Type B pancreatic cell (in vitro differentiated cells): ENCODE results near the gene MAOB. TPM values are rescaled to one million over a fixed set of nuclear protein-coding genes. Genes with fewer than 3 reads are reported as not detected.

Experiments used
- DNase-seq: peaks from one replicate; pipeline ENCODE4 v3.0.0; 2021; ENCODE audit warnings: mixed read lengths; ENCODE audit not compliant: unreplicated experiment; ENCODE audit errors: extremely low spot score
- H3K27ac Mint-ChIP-seq: 2 replicates; pipeline ENCODE4 v1.8.0; 2021; ENCODE audit warnings: mild to moderate bottlenecking, mixed read lengths
- H3K27me3 Mint-ChIP-seq: 2 replicates; pipeline ENCODE4 v1.8.0; 2021; ENCODE audit warnings: mixed read lengths
- H3K36me3 Mint-ChIP-seq: 2 replicates; pipeline ENCODE4 v1.8.0; 2021; ENCODE audit warnings: mixed read lengths
- H3K4me1 Mint-ChIP-seq: one replicate; pipeline ENCODE4 v1.8.0; 2021; ENCODE audit warnings: mixed read lengths; ENCODE audit not compliant: unreplicated experiment
- H3K4me3 Mint-ChIP-seq: 2 replicates; pipeline ENCODE4 v1.8.0; 2021; ENCODE audit warnings: mild to moderate bottlenecking, mixed read lengths
- H3K9me3 Mint-ChIP-seq: 2 replicates; pipeline ENCODE4 v1.8.0; 2021; ENCODE audit warnings: mixed read lengths
- CTCF ChIP-seq: fragments of 200-600 bp; sonication (generic); conservative IDR thresholded peaks from 2 replicates; pipeline ENCODE4 v1.5.0; 2021; ENCODE audit warnings: antibody characterized with exemption, mild to moderate bottlenecking
- total RNA-seq: library from RNA; stranded (reverse); gene quantifications from 2 replicates; pipeline ENCODE4 v1.2.1, GENCODE V29; 2021; ENCODE audit warnings: low replicate concordance

The MAOB gene
- total RNA-seq, 1 donor from 2014 or later = 20.8 TPM

- H3K4me1 Mint-ChIP-seq = peaks cover 4% of the 10 kb centered on the region
Measured at GRCh38 chrX:43846558-43846957, 35.7 kb downstream of the MAOB start.

GRCh38 chrX:43845776-43846175, 36.5 kb downstream of the MAOB start:
- no peak for DNase-seq
- Mint-ChIP-seq H3K9me3 (no peaks in the 10 kb centered on the region), H3K4me3 (no peak overlapping the region), H3K4me1 (peaks cover 4% of the 10 kb centered on the region), H3K36me3 (no peaks in the 10 kb centered on the region), H3K27me3 (no peaks in the 10 kb centered on the region), H3K27ac (no peak overlapping the region)
- no peak for TF ChIP-seq CTCF

More at GRCh38 chrX:43846558-43846957, 35.7 kb downstream of the MAOB start:
- Mint-ChIP-seq H3K36me3 (no peaks in the 10 kb centered on the region), H3K4me3 (no peak overlapping the region), H3K27me3 (no peaks in the 10 kb centered on the region), H3K9me3 (no peaks in the 10 kb centered on the region), H3K27ac (no peak overlapping the region)
- DNase-seq = no peak
- no peak for TF ChIP-seq CTCF

- H3K27ac Mint-ChIP-seq = no peak overlapping the region
- H3K36me3 Mint-ChIP-seq = no peaks in the 10 kb centered on the region
- TF ChIP-seq CTCF = no peak
- no peaks in the 10 kb centered on the region for H3K4me1 Mint-ChIP-seq
- H3K9me3 Mint-ChIP-seq = no peaks in the 10 kb centered on the region
- no peak overlapping the region for H3K4me3 Mint-ChIP-seq
- no peak for DNase-seq
- no peaks in the 10 kb centered on the region for H3K27me3 Mint-ChIP-seq
Measured at GRCh38 chrX:43840265-43840664, 42.0 kb downstream of the MAOB start.

GRCh38 chrX:43836435-43837184, 45.6 kb downstream of the MAOB start:
- Mint-ChIP-seq H3K27me3 (no peaks in the 10 kb centered on the region), H3K4me3 (no peak overlapping the region), H3K36me3 (no peaks in the 10 kb centered on the region), H3K9me3 (no peaks in the 10 kb centered on the region), H3K27ac (no peak overlapping the region), H3K4me1 (no peaks in the 10 kb centered on the region)
- DNase-seq = no peak
- TF ChIP-seq CTCF = peak; percentile 79

GRCh38 chrX:43835559-43835958, 46.7 kb downstream of the MAOB start:
- TF ChIP-seq CTCF = no peak
- H3K27ac Mint-ChIP-seq = no peak overlapping the region
- no peaks in the 10 kb centered on the region for H3K9me3 Mint-ChIP-seq
- DNase-seq = no peak
- H3K4me1 Mint-ChIP-seq = no peaks in the 10 kb centered on the region
- H3K27me3 Mint-ChIP-seq = no peaks in the 10 kb centered on the region
- H3K4me3 Mint-ChIP-seq = no peak overlapping the region
- no peaks in the 10 kb centered on the region for H3K36me3 Mint-ChIP-seq
